Right lobe of liver (tissue), 6 donors: ENCODE data around the gene CLRN2. TPM values are rescaled to one million over a fixed set of nuclear protein-coding genes. Genes with fewer than 3 reads are reported as not detected.
"Not testable (repeated sequence)": the region's sequence is repeated elsewhere in the genome, so short reads cannot be mapped to it uniquely, and the experiment has no call there.

Source experiments
- ATAC-seq, 4 donors: fragments of 200-7000 bp; cut with Tn5 transposase; one replicate each; pipeline ENCODE4 v1.9.1; 2020; ENCODE audit warnings: mild to moderate bottlenecking in 4 of 4, moderate library complexity in 4 of 4
- DNase-seq, 3 donors: peaks; one replicate each; pipeline ENCODE4 v3.0.0-alpha.2; 2020
- H3K27ac ChIP-seq, 3 donors: fragments of 200-600 bp; one replicate each; pipeline ENCODE4 v1.8.0; 2022
- H3K27me3 ChIP-seq, 2 donors: fragments of 200-600 bp; one replicate each; pipeline ENCODE4 v1.8.0; 2022
- H3K36me3 ChIP-seq, 4 donors: fragments of 200-600 bp; sonication (generic) in 1 of 4; one replicate each; pipeline versions ENCODE4 v1.5.1 to v1.8.0; 2017 to 2022; ENCODE audit warnings: control low read depth in 1 of 4
- H3K4me1 ChIP-seq, 4 donors: fragments of 200-600 bp; sonication (generic) in 1 of 4; one replicate each; pipeline versions ENCODE4 v1.5.1 to v1.8.0; 2017 to 2022; ENCODE audit warnings: control low read depth in 1 of 4
- H3K4me3 ChIP-seq, 3 donors: fragments of 200-600 bp; one replicate each; pipeline ENCODE4 v1.8.0; 2022
- H3K9me3 ChIP-seq, 4 donors: fragments of 200-600 bp; sonication (generic) in 1 of 4; one replicate each; pipeline versions ENCODE4 v1.5.1 to v1.8.0; 2017 to 2022; ENCODE audit warnings: control low read depth in 1 of 4
- CTCF ChIP-seq, 4 donors: fragments of 200-600 bp in 3 of 4; fragments of 450-650 bp in 1 of 4; IDR thresholded peaks; one replicate each; pipeline versions ENCODE4 v1.5.1 to v1.8.0; 2016 to 2022; ENCODE audit warnings: antibody characterized with exemption in 4 of 4, mild to moderate bottlenecking in 2 of 4
- POLR2A ChIP-seq: fragments of 450-650 bp; IDR thresholded peaks from one replicate; pipeline ENCODE4 v1.6.1; 2017; ENCODE audit warnings: antibody characterized with exemption, mild to moderate bottlenecking
- WGBS: methylation state at CpG from one replicate; pipeline ENCODE4 v1.1.6; 2018; ENCODE audit warnings: low coverage, low lambda C conversion rate; ENCODE audit not compliant: insufficient coverage; ENCODE audit errors: missing lambda C conversion rate; 5-methylcytosine and 5-hydroxymethylcytosine counted together
- intact Hi-C, 2 donors: fragments of 100-400 bp; cut with DNase I; formaldehyde crosslinking; loops; one replicate each; pipeline versions ENCODE4 v1.11.2 to v1.14.1; 2022
- total RNA-seq, 6 experiments: library from RNA; depleted of rRNA in 2 of 6; stranded (reverse); fragments of >200 nt in 2 of 6; fragmentation: NEBNext Ultra II Directional in 3 of 6; extraction: Animal tissue kit (Norgen Biotek cat#: 25700) in 3 of 6; gene quantifications; one replicate each; pipeline versions ENCODE4 v1.1.0 to v1.2.4, GENCODE V29; 2016 to 2023
- donor health status: DM: no; HTN: yes; CAD: no.
- donor health status: DM: no; HTN: no; CAD: no.
- donor health status: DM: no; HTN: no; CAD: no.
- donor health status: DM: no; HTN: yes; CAD: no.
- donor health status: DM: no; HTN: yes; CAD: no.

Gene CLRN2
- total RNA-seq, 6 experiments from 2014 or later = not detected

- Histone ChIP-seq H3K4me1 (peaks cover 0 to 7% (median 0%) of the 10 kb centered on the region in 4 donors), H3K4me3 (no peak overlapping the region), H3K27me3 (no peaks in the 10 kb centered on the region), H3K36me3 (no peaks in the 10 kb centered on the region), H3K9me3 (no peaks in the 10 kb centered on the region), H3K27ac (no peak overlapping the region)
- intact Hi-C loops = no loop called here
- no peak for TF ChIP-seq CTCF (IDR thresholded peaks at IDR 0.05)
- no peak for TF ChIP-seq POLR2A
- no peak for ATAC-seq
- no peak for DNase-seq
- 75% methylated on average over 2 of the region's 2 CpGs for WGBS
Measured at GRCh38 chr4:17567271-17567670, 52.3 kb downstream of the CLRN2 start.

- H3K36me3 ChIP-seq = no peaks in the 10 kb centered on the region
- H3K27me3 ChIP-seq = no peaks in the 10 kb centered on the region
- ATAC-seq (no peak), DNase-seq (no peak)
- H3K9me3 ChIP-seq = no peaks in the 10 kb centered on the region
- 96% methylated on average over 4 of the region's 4 CpGs for WGBS
- no peak overlapping the region for H3K27ac ChIP-seq
- no peak for TF ChIP-seq POLR2A
- no peak for TF ChIP-seq CTCF (IDR thresholded peaks at IDR 0.05)
- intact Hi-C loops = no loop called here
- peaks cover 0 to 12% (median 1%) of the 10 kb centered on the region in 4 donors for H3K4me1 ChIP-seq
- no peak overlapping the region for H3K4me3 ChIP-seq
Measured at GRCh38 chr4:17574206-17574605, 59.2 kb downstream of the CLRN2 start.

GRCh38 chr4:17575177-17575576, 60.2 kb downstream of the CLRN2 start:
- intact Hi-C loops, DNase-seq, H3K9me3 ChIP-seq, H3K27me3 ChIP-seq, H3K36me3 ChIP-seq, H3K27ac ChIP-seq, H3K4me3 ChIP-seq, ATAC-seq: not testable (repeated sequence)
- H3K4me1 ChIP-seq = peaks cover 0 to 21% (median 6%) of the 10 kb centered on the region in 4 donors
- WGBS = 98% methylated on average over 8 of the region's 12 CpGs

Other genes starting within 250 kb of the CLRN2 start
- gene QDPR, start 3.1 kb upstream of the CLRN2 start, total RNA-seq = 100 to 1,000 TPM in 2 of 6 experiments, 10 to 100 TPM in 4; 43.4 to 154 (median 81.5) TPM
- gene LAP3, start 62.0 kb downstream of the CLRN2 start, total RNA-seq = 100 to 1,000 TPM in 4 of 6 experiments, 10 to 100 TPM in 2; 70.9 to 138 (median 102) TPM
- gene MED28, start 99.5 kb downstream of the CLRN2 start, total RNA-seq = 10 to 100 TPM in 4 of 6 experiments, 1 to 10 TPM in 2; 3.8 to 18.6 (median 15.3) TPM